GM18498 (cell line): Measurements from ENCODE around the gene VHLL.
"Not testable (repeated sequence)": the region's sequence is repeated elsewhere in the genome, so short reads cannot be mapped to it uniquely, and the experiment has no call there.

Source experiments
- ATAC-seq: cut with Tn5 transposase; IDR thresholded peaks from one replicate; pipeline ENCODE4 v1.9.1; 2021; ENCODE audit warnings: mild to moderate bottlenecking, moderate library complexity; ENCODE audit not compliant: unreplicated experiment

VHLL gene

DNA sequence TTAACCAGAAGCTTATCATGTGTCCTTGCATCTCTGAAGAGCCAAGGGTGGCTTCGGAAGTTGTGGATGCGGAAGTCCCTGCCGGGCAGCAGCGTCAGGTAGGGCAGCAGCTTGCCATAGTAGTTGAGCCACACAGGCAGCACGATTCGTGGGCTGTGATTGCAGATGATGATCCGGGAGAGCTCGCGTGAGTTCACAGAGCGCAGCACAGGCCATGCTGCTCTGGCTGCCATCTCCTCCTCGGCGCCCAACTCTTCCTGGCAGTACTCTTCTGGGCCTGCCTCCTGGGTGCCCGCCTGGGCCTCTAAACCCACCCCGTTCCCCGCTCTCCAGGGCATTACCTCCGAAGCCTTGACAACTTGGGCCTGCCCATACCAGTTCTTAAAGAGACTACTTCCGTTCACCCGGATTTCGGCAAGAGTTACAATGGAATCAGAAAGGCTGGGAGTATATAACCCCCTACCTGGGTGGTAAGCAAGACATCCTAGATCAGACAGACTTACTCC lies at the start of gene VHLL:
Gene VHLL, minus strand, starts transcription at position 456 of the 506 bp plus-strand sequence. Its CDS starts 118 bp downstream, at position 338.
- no peak for ATAC-seq

DNA sequence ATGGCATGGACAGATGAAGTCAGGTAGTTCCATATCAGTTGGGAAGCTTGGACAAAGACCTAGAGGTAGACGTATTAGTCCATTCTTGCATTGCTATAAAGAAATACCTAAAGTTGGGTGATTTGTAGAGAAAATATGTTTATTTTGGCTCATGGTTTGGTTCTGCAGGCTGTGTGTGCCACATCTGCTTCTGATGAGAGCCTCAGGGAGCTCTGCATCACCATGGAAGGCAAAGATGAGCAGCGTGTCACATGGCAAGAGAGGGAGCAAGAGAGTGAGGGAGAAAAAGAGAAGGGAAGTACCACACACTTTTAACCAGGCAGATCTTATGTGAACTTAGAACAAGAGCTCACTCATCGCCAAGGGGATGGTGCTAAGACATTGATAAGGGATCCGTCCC lies 48.2 kb upstream of the VHLL start:
- ATAC-seq, result no peak

DNA sequence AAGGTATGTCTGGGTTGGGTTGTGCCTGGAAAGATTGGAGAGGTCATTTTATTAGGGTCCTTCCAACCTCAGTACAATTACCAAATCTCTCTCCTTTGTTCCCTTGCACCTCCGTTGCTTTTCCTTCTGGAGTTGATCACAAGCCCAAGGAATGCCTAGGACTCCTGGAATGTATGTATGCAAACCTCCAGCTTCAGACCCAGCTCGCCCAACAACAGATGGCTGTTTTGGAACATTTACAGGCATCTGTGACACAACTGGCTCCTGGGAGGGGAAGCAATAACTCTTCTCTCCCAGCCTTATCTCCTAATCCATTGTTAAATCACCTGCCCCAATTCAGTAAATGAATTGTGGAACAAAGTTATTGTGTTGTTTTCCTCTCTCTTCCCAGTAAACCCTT lies 47.5 kb upstream of the VHLL start:
- ATAC-seq, result no peak

DNA sequence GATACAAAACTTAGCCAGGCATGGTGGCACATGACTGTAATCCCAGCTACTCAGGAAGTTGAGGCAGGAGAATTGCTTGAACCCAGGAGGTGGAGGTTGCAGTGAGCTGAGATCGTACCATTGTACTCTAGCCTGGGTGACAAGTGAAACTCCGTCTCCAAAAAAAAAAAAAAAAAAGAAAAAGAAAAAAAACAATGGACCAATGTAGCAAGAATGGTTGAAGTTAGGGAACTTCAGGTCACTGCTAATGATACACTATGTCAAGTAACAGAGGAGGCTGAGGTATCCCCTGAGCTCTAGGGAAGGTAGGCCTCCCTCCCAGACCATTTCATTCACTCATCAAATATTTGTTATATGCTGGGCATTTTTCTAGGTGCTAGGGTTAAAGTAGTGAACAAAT lies 46.9 kb upstream of the VHLL start:
- not testable (repeated sequence) for ATAC-seq

DNA sequence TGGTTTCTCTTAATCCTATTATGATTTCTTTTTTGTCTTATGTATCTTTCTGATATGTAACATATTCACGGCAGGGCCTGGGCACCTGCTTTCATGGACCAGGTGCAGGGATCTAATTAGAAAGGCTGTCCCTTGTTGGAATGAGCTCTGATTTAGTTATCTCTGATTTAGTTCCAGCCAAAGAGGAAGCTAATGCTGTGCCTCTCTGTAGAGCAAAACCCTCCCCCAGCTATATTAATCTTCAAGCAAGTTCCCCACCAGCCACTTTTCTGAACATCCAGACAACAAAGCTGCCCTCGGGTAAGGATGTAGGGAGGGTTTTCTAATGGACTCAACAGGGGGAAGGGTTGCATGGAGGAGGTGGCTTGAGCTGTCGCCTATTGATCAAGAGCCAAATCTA lies 45.3 kb upstream of the VHLL start:
- no peak for ATAC-seq

DNA sequence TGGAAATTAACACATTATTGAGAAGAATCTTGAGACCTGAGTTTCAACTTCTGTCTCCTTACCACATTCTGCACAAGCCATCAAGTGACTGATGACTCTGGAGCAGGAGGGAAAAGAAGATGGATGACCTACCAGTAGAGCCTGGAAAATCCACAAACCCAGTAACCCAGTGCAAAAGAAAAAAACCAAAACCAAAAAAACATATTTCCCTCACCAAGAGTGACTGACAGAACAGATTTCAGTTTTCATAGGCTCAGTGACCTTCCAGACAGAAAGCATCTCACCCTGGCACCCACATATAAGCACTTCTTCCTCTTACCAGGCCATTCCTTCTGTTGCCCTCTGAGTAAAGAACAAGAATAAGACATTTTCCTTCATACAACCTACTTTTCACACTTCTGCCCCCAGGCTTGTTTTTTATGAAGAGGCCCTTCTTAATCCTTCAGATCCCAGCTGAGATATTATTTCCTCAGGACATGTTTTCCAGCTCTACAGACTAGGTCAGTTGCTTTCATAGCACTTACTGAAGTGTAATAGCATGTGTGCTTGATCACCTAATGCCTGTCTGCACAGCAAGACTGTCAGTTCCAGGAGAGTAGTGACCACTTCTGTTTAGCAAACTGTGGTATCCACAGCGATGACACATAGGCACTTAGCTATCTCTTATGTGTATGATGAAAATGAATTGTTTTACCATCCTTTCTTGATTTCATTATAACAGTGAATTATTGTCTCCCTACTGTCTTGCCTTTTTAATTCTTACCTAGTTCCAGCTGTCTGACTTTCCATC lies 43.3 kb upstream of the VHLL start:
- ATAC-seq, result no peak

DNA sequence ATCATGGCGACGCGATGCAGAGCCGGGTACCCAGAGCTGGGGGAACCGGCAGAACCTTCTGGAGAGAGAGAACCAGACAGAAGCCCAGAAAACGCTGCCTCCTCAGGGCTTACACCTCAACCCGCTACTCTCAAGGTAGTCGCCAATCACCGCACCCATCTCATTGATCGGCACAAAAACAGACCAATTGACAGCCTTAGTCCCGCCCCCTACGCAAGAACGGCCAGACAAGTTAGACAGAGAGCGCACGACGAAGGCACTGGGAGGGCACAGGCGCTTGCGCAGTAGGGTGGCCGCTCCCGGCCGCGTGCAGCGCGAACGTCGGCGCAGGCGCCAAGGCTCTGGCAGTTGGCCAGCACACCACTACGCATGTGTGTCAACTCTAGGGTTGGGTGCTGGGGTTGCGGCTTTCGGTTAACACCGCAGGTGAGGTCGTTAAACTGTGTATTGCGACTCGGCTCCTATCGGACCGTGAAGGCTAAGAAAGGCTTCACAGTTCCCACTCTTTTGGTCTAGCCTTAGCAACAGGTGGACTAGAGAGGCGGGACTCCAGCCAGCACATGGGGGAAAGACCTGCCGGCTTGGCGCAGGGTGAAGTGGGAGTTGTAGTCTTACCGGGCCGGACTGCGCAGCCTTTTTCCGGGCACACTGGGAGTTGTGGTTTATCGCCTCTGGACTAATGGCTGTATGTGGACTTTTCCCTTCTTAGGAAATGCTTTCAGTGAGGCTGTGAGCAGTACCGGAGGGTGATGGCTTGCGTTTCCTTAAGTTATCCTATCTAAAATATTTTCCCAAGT lies 39.3 kb upstream of the VHLL start, which contains the start of the genes CCT3 and TSACC:
Gene CCT3, minus strand, starts transcription at position 113 of the 797 bp plus-strand sequence. Its CDS starts 108 bp downstream, at position 5.
Gene TSACC, plus strand, starts transcription at position 347 of the 797 bp plus-strand sequence. CDS start 1,232 bp downstream, outside the sequence.
- peak; percentile 94 for ATAC-seq

DNA sequence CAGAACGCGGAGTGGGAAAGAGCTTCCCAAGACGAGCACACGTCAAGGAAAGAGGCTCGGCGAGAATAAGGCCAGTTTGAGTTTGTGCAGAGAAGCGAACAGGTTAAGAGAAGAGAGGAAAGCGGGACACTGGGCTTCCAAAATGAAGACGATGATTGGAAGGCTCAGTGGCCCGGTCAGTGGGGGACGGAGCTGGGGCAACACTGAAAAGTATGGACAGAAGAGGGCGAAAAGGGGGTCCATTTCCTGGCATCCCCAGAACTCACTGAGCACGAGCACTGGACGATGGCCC lies 38.7 kb upstream of the VHLL start:
- ATAC-seq, result no peak

DNA sequence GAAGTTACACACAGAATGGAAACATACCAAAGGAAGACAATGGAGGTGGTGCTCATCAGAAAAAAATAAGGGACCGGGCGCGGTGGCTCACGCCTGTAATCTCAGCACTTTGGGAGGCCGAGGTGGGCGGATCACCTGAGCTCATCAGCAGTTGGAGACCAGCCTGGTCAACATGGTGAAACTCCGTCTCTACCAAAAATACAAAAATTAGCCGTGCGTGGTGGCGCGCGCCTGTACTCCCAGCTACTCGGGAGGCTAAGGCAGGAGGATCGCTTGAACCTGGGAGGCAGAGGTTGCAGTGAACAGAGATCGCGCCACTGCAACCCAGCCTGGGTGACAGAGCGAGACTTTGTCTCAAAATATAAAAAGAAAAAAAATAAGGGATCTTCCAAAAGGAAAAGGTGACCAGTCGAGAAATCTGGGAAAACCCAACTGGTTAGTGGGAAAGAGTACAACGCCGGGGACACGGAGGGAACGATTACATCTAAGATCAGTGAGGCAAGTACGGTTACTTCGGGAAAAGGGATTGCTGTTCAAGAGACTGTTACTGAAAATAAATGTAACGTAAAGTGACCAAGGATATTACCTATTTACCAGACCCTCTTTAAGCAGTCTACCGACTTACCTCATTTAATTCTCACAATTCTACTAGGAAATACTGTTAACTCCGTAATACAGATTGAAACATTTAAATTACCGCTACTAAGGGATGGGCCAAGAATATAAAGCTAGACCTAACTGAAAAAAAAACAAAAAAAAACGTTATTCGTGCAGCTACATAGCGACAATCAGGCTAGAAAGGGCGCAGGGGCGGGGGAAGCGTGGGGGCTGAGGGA lies 38.2 kb upstream of the VHLL start:
- no peak for ATAC-seq

DNA sequence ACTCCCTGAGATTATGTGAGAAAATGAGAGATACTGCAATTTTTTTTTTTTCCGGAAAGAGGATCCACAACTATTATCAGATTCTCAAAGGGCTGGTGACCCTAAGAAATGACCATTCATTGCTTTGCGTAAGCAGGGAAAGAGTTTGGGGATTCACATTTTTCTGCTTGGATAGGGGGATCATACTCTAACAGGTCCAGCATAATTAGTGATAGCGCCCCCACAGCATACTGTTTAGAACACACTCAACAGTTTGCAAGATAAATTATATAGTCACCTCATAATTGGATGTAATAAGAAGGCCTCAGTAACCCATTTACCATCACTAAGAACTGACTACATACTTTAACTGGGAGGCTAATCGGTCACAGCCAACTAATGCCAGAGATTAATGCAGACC lies 37.1 kb upstream of the VHLL start:
- no peak for ATAC-seq

DNA sequence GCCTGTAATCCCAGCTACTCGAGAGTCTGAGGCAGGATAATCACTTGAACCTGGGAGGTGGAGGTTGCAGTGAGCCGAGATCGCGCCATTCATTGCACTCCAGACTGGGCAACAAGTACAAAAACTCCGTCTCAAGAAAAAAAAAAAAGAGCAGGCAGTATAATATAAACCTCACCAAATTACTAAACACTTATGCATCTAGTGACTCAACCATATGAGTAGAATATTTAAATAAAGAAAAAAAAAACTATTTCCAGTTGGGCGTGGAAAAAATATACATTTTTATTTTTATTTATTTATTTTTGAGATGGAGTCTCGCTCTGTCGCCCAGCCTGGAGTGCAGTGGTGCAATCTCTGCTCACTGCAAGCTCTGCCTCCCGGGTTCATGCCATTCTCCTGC lies 24.1 kb upstream of the VHLL start:
- not testable (repeated sequence) for ATAC-seq

DNA sequence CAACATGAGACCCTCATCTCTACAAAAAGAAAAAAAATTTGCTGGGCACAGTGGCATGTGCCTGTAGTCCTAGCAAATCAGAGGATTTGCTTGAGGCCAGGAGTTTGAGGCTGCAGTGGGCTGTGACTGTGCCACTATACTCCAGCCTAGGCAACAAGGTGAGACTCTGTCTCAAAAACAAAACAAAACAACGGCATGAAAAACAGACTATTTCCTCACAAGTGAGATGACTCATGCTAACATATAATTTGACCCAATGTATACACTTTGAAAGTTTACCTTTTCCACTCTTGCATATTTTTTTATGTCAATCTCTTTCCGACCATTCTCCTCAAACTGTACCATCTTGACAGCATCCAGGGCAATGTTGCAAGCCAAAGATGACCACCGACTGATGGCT lies 21.5 kb upstream of the VHLL start:
- no peak for ATAC-seq

DNA sequence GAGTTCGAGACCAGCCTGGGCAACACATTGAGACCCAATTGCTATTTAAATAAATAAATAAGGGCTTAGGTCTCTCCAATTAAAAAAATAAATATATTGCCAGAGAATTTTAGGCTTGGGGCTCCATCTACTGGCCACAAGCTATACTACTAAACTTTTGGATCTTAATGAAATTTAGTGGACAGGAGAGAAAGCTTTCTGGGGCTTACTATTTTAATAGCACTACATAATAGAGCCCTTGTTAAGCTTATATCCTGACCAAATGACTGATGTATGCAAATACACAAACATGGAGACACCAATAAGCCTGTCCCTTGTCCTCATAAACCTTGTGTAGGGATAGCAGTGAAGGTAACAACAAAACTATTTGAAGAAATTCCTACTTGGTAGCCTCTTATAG lies 20.6 kb upstream of the VHLL start:
- no peak for ATAC-seq

DNA sequence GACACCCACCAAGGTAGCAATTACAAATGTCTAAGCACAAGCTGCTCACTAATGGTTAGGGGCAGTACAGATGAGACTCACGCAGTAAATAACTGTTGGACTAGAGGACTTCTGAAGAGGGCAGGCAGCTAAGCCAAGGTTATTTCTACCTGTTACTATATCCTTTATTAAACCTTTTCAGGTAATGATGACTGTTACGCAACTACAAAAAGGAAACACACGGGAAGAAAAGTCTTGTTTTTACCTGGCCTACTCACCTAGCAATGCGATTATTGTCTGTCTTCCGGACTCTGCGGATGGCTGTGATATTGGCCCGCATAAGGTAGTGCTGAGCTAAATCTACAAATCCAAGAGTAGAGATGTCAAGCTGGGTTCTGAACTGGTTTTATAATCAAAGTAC lies 17.8 kb upstream of the VHLL start:
- no peak for ATAC-seq

DNA sequence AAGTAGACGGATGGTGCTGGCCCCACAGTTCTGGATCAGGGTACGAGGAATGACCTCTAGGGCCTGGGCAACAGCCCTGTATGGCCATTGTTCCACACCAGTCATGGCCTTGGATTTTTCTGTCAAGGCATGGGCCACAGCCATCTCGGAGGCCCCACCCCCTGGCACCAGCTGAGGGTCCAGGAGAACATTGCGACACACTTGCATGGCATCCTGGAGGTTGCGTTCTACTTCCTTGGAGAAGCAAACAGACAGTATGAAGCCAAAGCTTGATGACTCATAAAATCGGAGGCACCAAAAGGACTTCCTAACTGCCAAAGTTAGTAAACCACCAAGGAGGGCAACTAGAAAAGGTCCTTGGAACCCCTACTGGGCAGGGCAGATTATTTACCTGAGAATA lies 11.9 kb upstream of the VHLL start:
- ATAC-seq, result no peak

DNA sequence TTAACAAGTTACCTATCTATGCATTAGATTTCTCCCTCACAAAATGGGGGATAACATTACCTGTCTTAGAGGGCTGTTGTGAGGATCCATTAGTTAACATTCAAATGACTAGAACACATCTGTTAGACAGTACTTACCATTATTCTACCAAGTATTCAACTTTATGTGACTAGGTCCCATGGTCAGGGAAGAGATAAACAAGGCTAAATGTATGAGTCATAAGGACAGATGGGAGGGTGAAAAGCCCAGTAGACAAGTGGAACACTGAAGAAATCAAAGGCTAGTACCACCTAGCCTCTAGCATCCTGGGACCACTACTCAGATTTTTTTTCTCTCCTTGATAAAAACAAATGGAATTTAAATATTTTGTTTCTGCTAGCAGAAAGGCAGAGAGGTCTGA lies 9.0 kb upstream of the VHLL start:
- ATAC-seq, result no peak

DNA sequence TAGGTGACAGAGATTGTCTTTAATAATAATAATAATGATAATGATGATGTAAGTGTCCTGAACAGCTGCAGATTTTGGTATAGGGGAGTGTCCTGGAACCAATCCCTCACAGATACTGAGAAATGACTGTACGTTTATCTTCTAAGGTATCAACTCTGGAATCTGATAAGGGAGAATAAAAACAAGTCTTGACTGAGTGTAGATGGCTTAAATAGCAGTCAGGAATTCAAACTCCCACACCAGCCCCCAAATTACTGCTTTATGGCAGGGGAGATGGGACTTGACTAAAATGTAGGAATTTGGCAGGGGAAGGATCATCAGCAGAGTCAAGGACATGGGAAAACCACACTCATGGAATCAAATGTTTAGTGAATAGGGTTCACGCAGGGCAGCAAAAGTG lies 6.1 kb upstream of the VHLL start:
- ATAC-seq, result no peak

DNA sequence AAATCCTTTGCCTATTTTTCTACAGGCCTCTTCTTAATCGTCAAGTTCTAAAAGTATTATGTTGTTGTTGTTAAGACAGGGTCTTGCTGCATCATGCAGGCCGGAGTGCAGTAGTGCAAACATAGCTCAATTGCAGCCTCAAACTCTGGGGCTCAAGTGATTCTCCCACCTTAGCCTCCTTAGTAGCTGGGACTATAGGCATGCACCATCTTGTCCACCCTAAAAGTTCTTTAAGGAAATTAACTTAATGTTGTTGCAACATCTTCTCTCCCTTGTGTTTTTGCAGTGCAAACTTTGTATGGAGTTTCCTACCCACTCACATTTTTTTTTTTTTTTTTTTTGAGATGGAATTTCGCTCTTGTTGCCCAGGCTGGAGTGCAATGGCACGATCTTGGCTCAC lies 4.1 kb upstream of the VHLL start:
- ATAC-seq, result no peak

DNA sequence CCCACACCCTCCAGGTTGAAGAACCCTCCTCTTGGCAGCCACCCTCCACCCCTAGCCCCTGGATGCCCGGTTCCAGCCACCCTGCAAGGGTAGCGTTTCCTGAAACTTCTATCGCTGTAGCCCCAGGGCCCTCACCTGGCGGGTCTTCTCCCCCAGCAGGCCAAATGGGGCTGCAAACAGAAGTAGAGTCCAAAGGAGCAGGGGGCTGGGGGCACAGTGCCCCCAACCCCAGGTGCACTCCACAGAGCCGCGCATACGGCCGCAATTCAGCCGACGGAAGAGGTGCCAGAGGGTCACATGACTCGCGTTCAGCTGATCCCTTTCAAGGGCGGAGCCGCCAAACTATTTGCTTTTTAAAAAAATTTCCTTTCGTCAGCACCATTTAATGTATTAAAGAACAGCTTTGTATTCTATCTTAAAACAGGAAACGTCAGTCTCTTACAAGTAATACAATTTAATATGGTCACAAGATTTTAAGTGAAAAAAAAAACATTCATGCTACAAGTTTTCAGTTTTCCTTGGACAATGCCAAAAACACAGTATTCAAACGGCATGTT lies 3.6 kb downstream of the VHLL start, which contains the start of gene GLMP:
Gene GLMP, minus strand, starts transcription at position 289 of the 557 bp plus-strand sequence. Its CDS starts 34 bp downstream, at position 255.
- ATAC-seq, result no peak

DNA sequence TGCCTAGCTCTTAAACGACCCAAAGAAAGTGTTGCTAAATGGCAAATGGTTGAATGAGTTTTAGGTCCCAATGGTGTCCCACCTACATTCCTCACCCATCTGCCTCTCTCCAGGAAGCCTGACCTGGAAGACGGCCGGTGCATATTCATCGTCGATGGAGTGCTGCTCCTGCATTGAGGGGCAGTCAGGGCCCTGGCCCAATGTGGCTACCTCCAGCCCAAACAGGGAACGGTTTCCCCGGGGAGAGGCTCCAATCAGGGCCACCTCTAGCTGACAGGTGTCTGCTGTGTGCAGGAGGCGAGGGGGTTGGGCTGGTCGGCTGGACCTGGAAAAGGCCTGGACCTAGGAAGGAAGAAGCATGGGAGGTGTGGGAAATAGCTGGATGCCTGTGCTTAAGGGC lies 5.2 kb downstream of the VHLL start:
- no peak for ATAC-seq

DNA sequence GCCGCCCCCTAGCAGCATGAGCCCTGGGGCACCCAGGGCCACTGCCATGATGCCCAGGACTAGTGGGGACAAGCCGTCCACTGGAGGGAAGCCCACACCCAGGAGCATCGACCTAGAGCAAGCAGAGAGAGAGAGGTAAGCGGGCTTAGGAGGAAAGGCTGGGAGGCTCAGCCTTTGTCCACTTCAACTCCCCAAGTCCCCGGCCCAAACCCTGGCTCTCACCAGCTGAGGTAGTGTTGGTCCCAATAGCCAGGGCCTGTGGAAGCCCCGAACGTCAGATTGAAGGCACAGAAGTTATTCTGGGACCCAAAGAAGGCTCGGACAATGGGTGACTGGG lies 6.0 kb downstream of the VHLL start:
- ATAC-seq, result no peak
